H1 (cell line): Measurements from ENCODE around the gene STARD8. TPM values are rescaled to one million over a fixed set of nuclear protein-coding genes. Genes with fewer than 3 reads are reported as not detected.

Source experiments
- CTCF ChIA-PET: fragments of 300-600 bp; sonication (Branson Sonifier 250); formaldehyde crosslinking; loops from one replicate; lab custom pipeline; 2021; ENCODE audit not compliant: partially characterized antibody; lab: Charles Lee
- POLR2A ChIA-PET: fragments of 300-600 bp; sonication (Branson Sonifier 250); formaldehyde crosslinking; loops from one replicate; lab custom pipeline; 2021; ENCODE audit warnings: inconsistent platforms; ENCODE audit not compliant: partially characterized antibody; lab: Charles Lee
- DNase-seq, 2 experiments: peaks; one replicate each; pipeline versions ENCODE4 v3.0.0 to v3.0.0-alpha.2; 2010 to 2022; ENCODE audit warnings: low spot score in 2 of 2, low read depth in 1 of 2, mixed read lengths in 1 of 2
- FAIRE-seq: peaks from 2 replicates; lab custom pipeline; 2011; peaks lifted over from hg19 to GRCh38; lab: Jason Lieb, UNC
- H2AFZ ChIP-seq: 2 replicates; pipeline ENCODE4 v1.8.1; 2012; ENCODE audit warnings: low read length, inconsistent platforms
- H2AK5ac ChIP-seq: 2 replicates; pipeline ENCODE4 v1.6.1; 2013; ENCODE audit warnings: low read depth, low read length
- H2BK120ac ChIP-seq: replicated peaks from 2 replicates; pipeline ENCODE3; 2013; ENCODE audit warnings: low read depth, low read length, inconsistent platforms
- H2BK12ac ChIP-seq: 2 replicates; pipeline ENCODE4 v1.6.1; 2013; ENCODE audit warnings: low read depth, low read length
- H2BK15ac ChIP-seq: 2 replicates; pipeline ENCODE4 v1.6.1; 2013; ENCODE audit warnings: low read length
- H2BK20ac ChIP-seq: 2 replicates; pipeline ENCODE4 v1.6.1; 2013; ENCODE audit warnings: low read length
- H2BK5ac ChIP-seq: 2 replicates; pipeline ENCODE4 v1.6.1; 2013; ENCODE audit warnings: low read depth, low read length
- H3K14ac ChIP-seq: 2 replicates; pipeline ENCODE4 v1.6.1; 2013; ENCODE audit warnings: inconsistent platforms; ENCODE audit not compliant: insufficient read length
- H3K18ac ChIP-seq: 2 replicates; pipeline ENCODE4 v1.6.1; 2013; ENCODE audit warnings: low read length; ENCODE audit errors: extremely low read depth
- H3K23ac ChIP-seq: 2 replicates; pipeline ENCODE4 v1.6.1; 2013; ENCODE audit warnings: inconsistent platforms; ENCODE audit not compliant: insufficient read length
- H3K23me2 ChIP-seq: 2 replicates; pipeline ENCODE4 v1.6.1; 2013; ENCODE audit warnings: low read depth, low read length
- H3K27ac ChIP-seq: 2 replicates; pipeline ENCODE4 v1.6.1; 2011; ENCODE audit warnings: low read depth, low read length, inconsistent platforms
- H3K27me3 ChIP-seq, 4 experiments: replicated peaks in 1 of 4; 1 replicate in 1 of 4; 2 replicates in 3 of 4; pipeline versions ENCODE4 v1.6.1 to v1.8.1; 2011 to 2013; ENCODE audit warnings: low read length in 3 of 4, mild to moderate bottlenecking in 3 of 4, inconsistent platforms in 2 of 4, mixed read lengths in 2 of 4, moderate library complexity in 1 of 4; ENCODE audit not compliant: control insufficient read depth in 3 of 4, insufficient read depth in 3 of 4; ENCODE audit errors: extremely low read depth in 1 of 4
- H3K36me3 ChIP-seq, 4 experiments: 2 replicates each; pipeline versions ENCODE4 v1.6.1 to v1.8.1; 2011 to 2013; ENCODE audit warnings: mild to moderate bottlenecking in 4 of 4, low read length in 3 of 4, moderate library complexity in 2 of 4, control low read depth in 1 of 4, inconsistent platforms in 1 of 4; ENCODE audit not compliant: insufficient read depth in 4 of 4, control insufficient read depth in 2 of 4
- H3K4ac ChIP-seq: replicated peaks from 2 replicates; pipeline ENCODE3; 2013; ENCODE audit warnings: low read length, low read depth, mixed read lengths, inconsistent platforms; ENCODE audit not compliant: insufficient read length
- H3K4me1 ChIP-seq, 4 experiments: replicated peaks in 1 of 4; 1 replicate in 1 of 4; 2 replicates in 3 of 4; pipeline versions ENCODE4 v1.6.1 to v1.8.1; 2011 to 2013; ENCODE audit warnings: low read length in 3 of 4, inconsistent platforms in 2 of 4, mixed read lengths in 1 of 4; ENCODE audit not compliant: insufficient read depth in 4 of 4, control insufficient read depth in 3 of 4
- H3K4me2 ChIP-seq, 2 experiments: 2 replicates each; pipeline versions ENCODE4 v1.6.1 to v1.8.1; 2011 to 2013; ENCODE audit warnings: low read depth in 2 of 2, low read length in 2 of 2, control low read depth in 1 of 2, inconsistent platforms in 1 of 2, mild to moderate bottlenecking in 1 of 2; ENCODE audit not compliant: insufficient read depth in 1 of 2
- H3K4me3 ChIP-seq, 4 experiments: fragments of 200-600, 300-600 bp in 1 of 4; sonication (generic), shearing (Covaris generic), sonication (Bioruptor Twin) in 1 of 4; 2 replicates each; pipeline versions ENCODE4 v1.5.1 to v1.8.1; 2011 to 2016; ENCODE audit warnings: low read length in 4 of 4, low read depth in 3 of 4, control low read depth in 2 of 4, inconsistent platforms in 2 of 4, mild to moderate bottlenecking in 2 of 4, mixed read lengths in 1 of 4, moderate library complexity in 1 of 4; ENCODE audit not compliant: insufficient read depth in 2 of 4; ENCODE audit errors: extremely low read depth in 1 of 4
- H3K56ac ChIP-seq: replicated peaks from 2 replicates; pipeline ENCODE3; 2013; ENCODE audit warnings: low read depth, mild to moderate bottlenecking, mixed read lengths, low read length, inconsistent platforms; ENCODE audit not compliant: insufficient read length
- H3K79me1 ChIP-seq: 2 replicates; pipeline ENCODE4 v1.6.1; 2013; ENCODE audit warnings: low read depth, low read length, control low read depth
- H3K79me2 ChIP-seq, 2 experiments: 2 replicates each; pipeline versions ENCODE4 v1.6.1 to v1.8.1; 2012 to 2013; ENCODE audit warnings: low read length in 2 of 2, mild to moderate bottlenecking in 2 of 2, inconsistent platforms in 1 of 2; ENCODE audit not compliant: insufficient read depth in 2 of 2, control insufficient read depth in 1 of 2
- H3K9ac ChIP-seq, 4 experiments: replicated peaks in 1 of 4; 1 replicate in 1 of 4; 2 replicates in 3 of 4; pipeline versions ENCODE4 v1.6.1 to v1.8.1; 2011 to 2013; ENCODE audit warnings: low read depth in 3 of 4, low read length in 3 of 4, control low read depth in 2 of 4, mild to moderate bottlenecking in 2 of 4, moderate library complexity in 2 of 4, inconsistent platforms in 1 of 4; ENCODE audit errors: extremely low read depth in 1 of 4
- H3K9me3 ChIP-seq, 2 experiments: 2 replicates each; pipeline versions ENCODE4 v1.6.1 to v1.8.1; 2012 to 2013; ENCODE audit warnings: mild to moderate bottlenecking in 2 of 2, moderate library complexity in 2 of 2, control low read depth in 1 of 2, inconsistent platforms in 1 of 2, low read depth in 1 of 2, low read length in 1 of 2, mixed read lengths in 1 of 2; ENCODE audit not compliant: insufficient read depth in 2 of 2
- H4K20me1 ChIP-seq, 2 experiments: replicated peaks in 1 of 2; 2 replicates each; pipeline versions ENCODE3 to v1.8.1; 2011 to 2013; ENCODE audit warnings: inconsistent platforms in 2 of 2, low read length in 2 of 2, mild to moderate bottlenecking in 1 of 2; ENCODE audit not compliant: insufficient read depth in 2 of 2, control insufficient read depth in 1 of 2
- H4K5ac ChIP-seq: 2 replicates; pipeline ENCODE4 v1.6.1; 2013; ENCODE audit warnings: low read length, low read depth, mixed read lengths, inconsistent platforms; ENCODE audit not compliant: insufficient read length
- H4K8ac ChIP-seq: 2 replicates; pipeline ENCODE4 v1.8.0; 2013; ENCODE audit warnings: mild to moderate bottlenecking, moderate library complexity, low read length, inconsistent platforms; ENCODE audit not compliant: insufficient read depth; ENCODE audit errors: extremely low read depth
- H4K91ac ChIP-seq: replicated peaks from 2 replicates; pipeline ENCODE3; 2013; ENCODE audit warnings: low read length, mixed read lengths, inconsistent platforms; ENCODE audit not compliant: insufficient read length
- ASH2L ChIP-seq: fragments of 200-600, 300-600 bp; sonication (generic); IDR thresholded peaks from one replicate; pipeline ENCODE4 v1.7.1; 2017; ENCODE audit warnings: low read length
- BRCA1 ChIP-seq: IDR thresholded peaks from 2 replicates; pipeline ENCODE4 v1.6.1; 2012; ENCODE audit warnings: low read depth, low read length, improper control_type of control experiment
- CBX5 ChIP-seq: fragments of 300-800, 300-1000 bp; sonication (generic); IDR thresholded peaks from 2 replicates; pipeline ENCODE4 v1.7.1; 2016; ENCODE audit warnings: antibody characterized with exemption, low read length, low read depth
- CTBP2 ChIP-seq: IDR thresholded peaks from 2 replicates; pipeline ENCODE4 v1.7.0; 2011; ENCODE audit warnings: borderline replicate concordance, mild to moderate bottlenecking, moderate library complexity, mixed read lengths, low read length; ENCODE audit not compliant: insufficient read depth, insufficient read length
- EZH2 ChIP-seq: fragments of 200-600 bp; sonication (generic); IDR thresholded peaks from 2 replicates; pipeline ENCODE4 v1.7.1; 2012; ENCODE audit warnings: low read depth, mild to moderate bottlenecking, moderate library complexity, low read length, inconsistent platforms; ENCODE audit not compliant: severe bottlenecking
- GTF2F1 ChIP-seq: IDR thresholded peaks from 2 replicates; pipeline ENCODE4 v1.6.1; 2012; ENCODE audit warnings: low read depth, low read length, improper control_type of control experiment, borderline replicate concordance
- NANOG ChIP-seq: IDR thresholded peaks from 2 replicates; pipeline ENCODE4 v1.6.1; 2011; ENCODE audit warnings: low read length, low read depth, mild to moderate bottlenecking, inconsistent platforms; ENCODE audit not compliant: insufficient read depth, poor library complexity, severe bottlenecking
- RBBP5 ChIP-seq: IDR thresholded peaks from 2 replicates; pipeline ENCODE4 v1.7.1; 2012; ENCODE audit warnings: low read depth, mild to moderate bottlenecking, inconsistent platforms, low read length, moderate library complexity, borderline replicate concordance
- SP1 ChIP-seq: IDR thresholded peaks from 2 replicates; pipeline ENCODE4 v1.6.1; 2011; ENCODE audit warnings: low read depth, low read length
- SUZ12 ChIP-seq: fragments of 200-600 bp; sonication (generic); IDR thresholded peaks from 2 replicates; pipeline ENCODE4 v1.6.1; 2012; ENCODE audit warnings: mild to moderate bottlenecking, inconsistent platforms, low read length, moderate library complexity, mixed read lengths
- TBP ChIP-seq: IDR thresholded peaks from 2 replicates; pipeline ENCODE4 v1.6.1; 2011; ENCODE audit warnings: low read depth, low read length, improper control_type of control experiment
- WGBS, 2 experiments: shearing (Covaris generic) in 1 of 2; methylation state at CpG; one replicate each; pipeline versions ENCODE4 v1.1.6 to v1.1.7; 2013 to 2015; ENCODE audit warnings: low lambda C conversion rate in 2 of 2, mixed read lengths in 2 of 2, inconsistent platforms in 1 of 2, low coverage in 1 of 2, missing lambda C conversion rate in 1 of 2; ENCODE audit not compliant: insufficient replicate concordance in 2 of 2, insufficient coverage in 1 of 2, insufficient read length in 1 of 2; ENCODE audit errors: extremely low coverage in 1 of 2, missing lambda C conversion rate in 1 of 2; 5-methylcytosine and 5-hydroxymethylcytosine counted together
- polyA plus RNA-seq, 7 experiments: library from polyadenylated mRNA; depleted of rRNA in 3 of 7; stranded (reverse) in 5 of 7; unstranded in 2 of 7; fragments of >200 nt in 5 of 7; fragments of 200-250 nt in 2 of 7; gene quantifications; 1 replicate in 5 of 7; 2 replicates in 1 of 7; 4 replicates in 1 of 7; pipeline versions ENCODE4 v1.2.1 to v1.2.3, GENCODE V29; 2011 to 2013; ENCODE audit warnings: missing spikeins in 2 of 7, mixed read lengths in 2 of 7
- total RNA-seq: library from RNA; stranded (reverse); fragmentation: NEBNext Ultra II Directional; extraction: Animal tissue kit (Norgen Biotek cat#: 25700); gene quantifications from 2 replicates; pipeline ENCODE4 v1.2.1, GENCODE V29; 2021
- TF ChIP-seq, protein P1 (sequence below), 3 experiments: IDR thresholded peaks; 1 replicate in 2 of 3; 2 replicates in 1 of 3; pipeline versions ENCODE4 v1.5.1 to v1.6.1; 2011; ENCODE audit warnings: low read length in 3 of 3, mild to moderate bottlenecking in 3 of 3, inconsistent platforms in 2 of 3, low read depth in 1 of 3, moderate library complexity in 1 of 3; ENCODE audit not compliant: insufficient read depth in 1 of 3; ENCODE audit errors: control extremely low read depth in 1 of 3

Gene STARD8
- total and polyA plus RNA-seq, 2 of the 8 experiments (the other 6 are each of a cell fraction or from before 2014, with no cell fraction given), result 1.8 to 3.8 TPM

DNA sequence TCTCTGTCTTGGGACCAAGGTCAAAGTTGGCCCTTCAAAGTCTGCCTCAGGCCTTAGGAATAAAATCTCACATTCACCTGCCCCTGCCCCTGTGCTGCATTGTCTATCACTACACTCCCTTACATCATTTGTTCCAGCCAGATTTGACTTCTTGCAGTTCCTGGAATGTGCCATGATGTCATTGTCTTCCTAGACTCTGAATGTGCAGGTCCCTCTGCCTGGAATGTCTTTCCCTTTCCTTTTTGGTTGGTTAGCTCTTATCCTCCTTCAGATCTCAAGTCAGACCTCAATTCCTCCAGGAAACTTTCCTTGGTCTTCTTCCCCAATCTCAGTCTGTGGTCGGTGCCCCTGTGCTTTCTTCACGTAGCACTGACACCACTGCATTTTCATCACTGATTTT lies 113.6 kb downstream of the STARD8 start:
- 100% methylated on average over 2 of the region's 2 CpGs; no CpG with 5 or more reads in 1 of the 2 experiments for WGBS, 2 experiments
- Histone ChIP-seq H3K9ac (no peak overlapping the region), H3K4ac (no peak overlapping the region), H4K91ac (no peak overlapping the region), H3K18ac (no peak overlapping the region), H4K20me1 (no peaks in the 10 kb centered on the region), H2AK5ac (no peak overlapping the region), H3K4me3 (no peak overlapping the region), H3K27ac (no peak overlapping the region), H2BK12ac (no peak overlapping the region), H2BK15ac (no peak overlapping the region), H3K79me1 (no peaks in the 10 kb centered on the region), H3K56ac (no peak overlapping the region), H3K9me3 (no peaks in the 10 kb centered on the region), H3K23me2 (no peaks in the 10 kb centered on the region), H3K79me2 (no peaks in the 10 kb centered on the region), H3K27me3 (no peaks in the 10 kb centered on the region), H2BK5ac (no peak overlapping the region), H3K23ac (no peak overlapping the region), H2BK20ac (no peak overlapping the region), H4K8ac (no peak overlapping the region), H3K4me2 (no peak overlapping the region), H4K5ac (no peak overlapping the region), H3K36me3 (no peaks in the 10 kb centered on the region), H3K14ac (no peak overlapping the region), H3K4me1 (no peaks in the 10 kb centered on the region), H2BK120ac (no peak overlapping the region), H2AFZ (no peak overlapping the region)
- CTCF ChIA-PET, result interaction anchor here (0.6 kb wide), 1 partner anchor 69 kb away, joined by 4 read pairs; no protein-coding TSS in a partner anchor
- DNase-seq (no peak), FAIRE-seq (no peak)
- POLR2A ChIA-PET, result no interaction called here
- TF ChIP-seq CBX5 (no peak), NANOG (no peak), SUZ12 (no peak), ASH2L (no peak), BRCA1 (no peak), TBP (no peak), GTF2F1 (no peak), EZH2 (no peak), RBBP5 (no peak), SP1 (no peak), CTBP2 (no peak)
- TF ChIP-seq, protein P1, sequence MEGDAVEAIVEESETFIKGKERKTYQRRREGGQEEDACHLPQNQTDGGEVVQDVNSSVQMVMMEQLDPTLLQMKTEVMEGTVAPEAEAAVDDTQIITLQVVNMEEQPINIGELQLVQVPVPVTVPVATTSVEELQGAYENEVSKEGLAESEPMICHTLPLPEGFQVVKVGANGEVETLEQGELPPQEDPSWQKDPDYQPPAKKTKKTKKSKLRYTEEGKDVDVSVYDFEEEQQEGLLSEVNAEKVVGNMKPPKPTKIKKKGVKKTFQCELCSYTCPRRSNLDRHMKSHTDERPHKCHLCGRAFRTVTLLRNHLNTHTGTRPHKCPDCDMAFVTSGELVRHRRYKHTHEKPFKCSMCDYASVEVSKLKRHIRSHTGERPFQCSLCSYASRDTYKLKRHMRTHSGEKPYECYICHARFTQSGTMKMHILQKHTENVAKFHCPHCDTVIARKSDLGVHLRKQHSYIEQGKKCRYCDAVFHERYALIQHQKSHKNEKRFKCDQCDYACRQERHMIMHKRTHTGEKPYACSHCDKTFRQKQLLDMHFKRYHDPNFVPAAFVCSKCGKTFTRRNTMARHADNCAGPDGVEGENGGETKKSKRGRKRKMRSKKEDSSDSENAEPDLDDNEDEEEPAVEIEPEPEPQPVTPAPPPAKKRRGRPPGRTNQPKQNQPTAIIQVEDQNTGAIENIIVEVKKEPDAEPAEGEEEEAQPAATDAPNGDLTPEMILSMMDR (IDR thresholded peaks at IDR 0.05; ENCODE audit: control extremely low read depth in 1 of 3, insufficient read depth in 1 of 3, low read depth in 1 of 3, low read length in 3 of 3), result no peak
